ENCODE results near the gene ANXA11.

Gene ANXA11

GRCh38 chr10:80168679-80169380 lies 36.5 kb downstream of the ANXA11 start:
- in situ Hi-C loops (cut with MboI; ENCODE audit: low sequenced_read_pairs), result no loop called here

- in situ Hi-C loops (cut with MboI; ENCODE audit: low sequenced_read_pairs), result no loop called here
These were observed 37.2 kb downstream of the ANXA11 start for GRCh38 chr10:80168162-80168511.

- in situ Hi-C loops (cut with MboI; ENCODE audit: low sequenced_read_pairs), result no loop called here
These were observed 37.7 kb downstream of the ANXA11 start for GRCh38 chr10:80167471-80168161.

GRCh38 chr10:80166581-80167470 lies 38.5 kb downstream of the ANXA11 start:
- in situ Hi-C loops (cut with MboI; ENCODE audit: low sequenced_read_pairs), result no loop called here

- in situ Hi-C loops (cut with MboI; ENCODE audit: low sequenced_read_pairs), result no loop called here
These were observed 40.2 kb downstream of the ANXA11 start for GRCh38 chr10:80165173-80165572.

- in situ Hi-C loops (cut with MboI; ENCODE audit: low sequenced_read_pairs), result no loop called here
These were observed 40.7 kb downstream of the ANXA11 start for GRCh38 chr10:80164596-80164995.

GRCh38 chr10:80163741-80164341 lies 41.5 kb downstream of the ANXA11 start:
- in situ Hi-C loops (cut with MboI; ENCODE audit: low sequenced_read_pairs), result no loop called here

- in situ Hi-C loops (cut with MboI; ENCODE audit: low sequenced_read_pairs), result no loop called here
These were observed 43.8 kb downstream of the ANXA11 start for GRCh38 chr10:80161321-80162083.

GRCh38 chr10:80160361-80161320 lies 44.7 kb downstream of the ANXA11 start:
- in situ Hi-C loops (cut with MboI; ENCODE audit: low sequenced_read_pairs), result no loop called here

- in situ Hi-C loops (cut with MboI; ENCODE audit: low sequenced_read_pairs), result no loop called here
These were observed 46.0 kb downstream of the ANXA11 start for GRCh38 chr10:80159166-80159873.

GRCh38 chr10:80158598-80159127 lies 46.7 kb downstream of the ANXA11 start:
- in situ Hi-C loops (cut with MboI; ENCODE audit: low sequenced_read_pairs), result no loop called here

GRCh38 chr10:80158126-80158525 lies 47.2 kb downstream of the ANXA11 start:
- in situ Hi-C loops (cut with MboI; ENCODE audit: low sequenced_read_pairs), result no loop called here

- in situ Hi-C loops (cut with MboI; ENCODE audit: low sequenced_read_pairs), result no loop called here
These were observed 47.8 kb downstream of the ANXA11 start for GRCh38 chr10:80157561-80157960.

- in situ Hi-C loops (cut with MboI; ENCODE audit: low sequenced_read_pairs), result no loop called here
These were observed 49.1 kb downstream of the ANXA11 start for GRCh38 chr10:80156216-80156615.

- in situ Hi-C loops (cut with MboI; ENCODE audit: low sequenced_read_pairs), result no loop called here
These were observed 49.6 kb downstream of the ANXA11 start for GRCh38 chr10:80155696-80156215.

- in situ Hi-C loops (cut with MboI; ENCODE audit: low sequenced_read_pairs), result loop anchor here (5.0 kb wide), 1 partner anchor 62 kb away; no protein-coding TSS in a partner anchor
These were observed 50.2 kb downstream of the ANXA11 start for GRCh38 chr10:80154978-80155695.

- in situ Hi-C loops (cut with MboI; ENCODE audit: low sequenced_read_pairs), result loop anchor here (5.0 kb wide), 1 partner anchor 63 kb away; no protein-coding TSS in a partner anchor
These were observed 50.7 kb downstream of the ANXA11 start for GRCh38 chr10:80154626-80154977.
